Renal cortex interstitium (tissue), 11 donors: ENCODE measurements around the gene PTPRR. TPM values are rescaled to one million over a fixed set of nuclear protein-coding genes. Genes with fewer than 3 reads are reported as not detected.
A peak's percentile ranks its signal among the peaks of the same experiment; 100 is the strongest.
"Not testable (repeated sequence)": the region's sequence is repeated elsewhere in the genome, so short reads cannot be mapped to it uniquely, and the experiment has no call there.

Experiments used
- DNase-seq, 11 donors: peaks; one replicate each; pipeline ENCODE4 v3.0.0-alpha.2; 2013; ENCODE audit warnings: low read depth in 9 of 11, low spot score in 4 of 11; ENCODE audit errors: extremely low read depth in 1 of 11
- polyA plus RNA-seq, 3 donors: library from polyadenylated mRNA; unstranded; fragments of 120-200 nt; gene quantifications; one replicate each; pipeline ENCODE4 v1.2.1, GENCODE V29; 2013; ENCODE audit not compliant: insufficient read length in 3 of 3

The PTPRR gene
- polyA plus RNA-seq, 3 donors, result 0.64 to 0.87 (median 0.66) TPM

- DNase-seq, result no peak
These were observed 104.6 kb downstream of the PTPRR start for GRCh38 chr12:70815971-70816391.

DNA sequence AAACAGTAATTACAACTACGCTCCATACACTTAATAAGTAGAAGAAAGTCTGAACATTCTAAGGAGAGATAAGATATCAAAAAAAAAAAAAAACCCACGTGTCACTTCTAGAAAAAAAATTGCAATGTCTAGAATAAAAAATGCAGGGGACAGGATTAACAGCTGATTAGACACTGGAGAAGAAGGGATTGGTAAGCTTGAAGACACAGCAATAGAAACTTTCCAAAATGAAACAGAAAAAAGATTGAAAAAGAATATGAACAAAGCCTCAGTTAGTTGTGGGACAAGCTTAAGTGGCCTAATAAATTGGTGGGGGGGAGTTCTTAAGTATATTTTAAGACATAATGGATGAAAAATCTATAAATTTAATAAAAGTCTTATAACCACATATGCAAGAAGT lies 105.5 kb downstream of the PTPRR start:
- DNase-seq, result no peak

GRCh38 chr12:70813559-70813958 lies 107.0 kb downstream of the PTPRR start:
- DNase-seq, result no peak

GRCh38 chr12:70812136-70812535 lies 108.4 kb downstream of the PTPRR start:
- peak in 10 of 11 donors; percentile 4 to 70 (median 24) for DNase-seq

DNA sequence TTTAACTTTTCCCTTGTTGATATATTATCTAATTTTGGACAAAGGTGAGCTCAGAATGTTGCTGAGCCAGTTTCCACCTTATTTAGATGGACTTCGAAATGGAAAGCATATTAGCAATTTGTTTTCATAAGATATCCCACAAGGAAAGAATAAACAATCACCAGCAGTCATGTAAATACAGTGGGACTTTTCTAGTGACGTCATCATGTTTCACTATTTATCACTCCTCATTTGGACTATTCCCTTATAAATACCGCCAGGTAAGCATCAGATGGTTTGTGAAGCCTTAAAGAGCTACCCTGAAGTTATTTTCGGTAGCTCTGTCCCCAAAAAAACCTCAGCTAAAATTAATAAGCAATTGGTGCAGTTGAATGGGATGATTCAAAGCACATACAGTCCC lies 110.7 kb downstream of the PTPRR start:
- no peak for DNase-seq

GRCh38 chr12:70807993-70808392 lies 112.5 kb downstream of the PTPRR start:
- DNase-seq, result not testable (repeated sequence)

DNA sequence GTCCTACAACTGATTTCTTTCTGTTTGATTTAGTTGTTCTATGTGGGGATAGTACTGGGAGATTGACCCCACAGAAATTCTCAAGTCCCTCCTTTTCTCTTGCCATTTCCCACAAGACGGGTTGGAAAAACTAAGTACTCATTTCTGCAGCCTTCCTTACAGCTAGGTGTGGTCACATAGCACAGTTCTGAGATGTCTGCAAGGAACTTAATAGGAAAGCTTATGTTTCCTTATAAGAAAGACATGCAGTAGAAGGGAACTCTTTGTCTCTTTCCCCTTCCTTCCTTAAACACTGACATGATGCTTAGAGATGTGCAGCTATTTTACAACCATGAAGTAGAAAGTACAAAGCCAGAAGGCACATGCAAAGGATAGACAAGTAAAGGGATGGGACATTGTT lies 113.7 kb downstream of the PTPRR start:
- DNase-seq, result no peak

- DNase-seq, result no peak
These were observed 114.5 kb downstream of the PTPRR start for GRCh38 chr12:70806043-70806442.

- no peak for DNase-seq
These were observed 122.3 kb downstream of the PTPRR start for GRCh38 chr12:70798016-70798783.

DNA sequence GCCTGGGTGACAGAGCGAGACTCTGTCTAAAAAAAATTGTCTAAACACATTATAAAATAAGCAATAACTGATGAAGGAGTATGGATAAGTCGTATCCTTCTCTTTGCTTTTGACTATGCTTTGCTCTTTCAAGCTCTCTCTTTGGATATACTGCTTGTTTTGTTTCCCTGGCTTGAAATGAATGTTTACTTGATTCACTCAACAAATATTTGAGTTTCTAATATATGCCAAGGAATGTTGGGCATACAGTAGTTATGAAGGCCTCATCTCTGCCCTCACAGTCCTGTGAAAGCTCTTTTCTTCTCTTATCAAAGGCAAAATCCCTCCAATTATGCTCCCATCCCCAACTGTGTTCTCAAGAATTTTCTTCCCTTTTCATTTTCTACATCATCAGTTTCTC lies 123.5 kb downstream of the PTPRR start:
- no peak for DNase-seq

DNA sequence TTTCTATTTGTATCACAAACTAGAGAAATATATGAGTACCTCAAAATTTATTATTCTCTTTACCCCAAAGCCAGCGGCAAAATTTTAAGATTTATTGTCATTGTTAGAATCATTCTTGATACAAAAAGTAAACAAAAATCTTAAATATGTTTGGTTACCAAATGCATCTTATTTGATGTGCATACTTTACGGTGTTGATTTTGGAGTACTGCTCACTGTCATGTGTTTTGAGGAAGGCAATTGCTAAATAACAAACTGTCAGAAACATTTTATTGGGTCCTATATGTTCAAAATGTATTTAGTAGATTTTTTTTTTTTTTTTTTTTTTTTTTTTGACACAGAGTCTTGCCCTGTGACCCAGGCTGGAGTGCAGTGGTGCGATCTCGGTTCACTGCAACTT lies 124.9 kb downstream of the PTPRR start:
- DNase-seq, result no peak

DNA sequence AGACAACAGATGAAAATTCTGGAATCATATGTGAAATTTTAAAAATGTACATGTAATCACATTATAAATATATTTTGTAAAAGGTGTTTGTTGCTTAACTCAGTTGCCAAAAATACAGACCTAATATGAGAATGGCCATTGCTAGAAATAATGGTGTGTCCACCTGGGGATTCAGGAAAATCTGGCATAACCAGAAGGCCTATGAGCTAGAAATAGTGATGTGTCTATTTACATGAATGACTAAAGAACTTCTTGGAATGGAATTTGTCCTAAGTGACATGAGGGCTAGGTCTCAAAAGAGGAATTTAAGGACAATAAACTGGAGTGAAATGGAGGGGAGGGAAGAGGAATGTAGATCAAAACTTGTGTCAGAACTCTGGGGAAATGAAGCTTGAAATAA lies 126.4 kb downstream of the PTPRR start:
- DNase-seq, result no peak

GRCh38 chr12:70788774-70789173 lies 131.8 kb downstream of the PTPRR start:
- no peak for DNase-seq

DNA sequence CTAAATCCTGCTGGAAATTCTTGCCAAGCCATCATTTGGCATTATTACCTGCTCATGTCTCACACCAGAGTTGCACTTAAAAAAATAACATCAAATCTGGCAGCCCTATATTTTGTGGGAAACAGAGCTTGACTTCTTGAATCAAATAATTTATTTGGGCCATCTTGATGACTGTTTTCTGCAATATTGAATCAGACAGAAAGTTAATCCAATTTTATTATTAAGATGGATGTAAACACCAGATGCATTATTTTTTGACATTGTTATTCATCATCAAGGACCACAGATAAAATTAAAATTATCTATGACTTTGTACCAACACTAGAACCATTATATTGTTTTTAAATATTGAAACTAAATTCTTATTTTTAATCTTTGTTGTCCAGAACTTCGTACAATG lies 132.9 kb downstream of the PTPRR start:
- no peak for DNase-seq

- DNase-seq, result no peak
These were observed 134.6 kb downstream of the PTPRR start for GRCh38 chr12:70785896-70786295.

GRCh38 chr12:70784042-70784668 lies 136.4 kb downstream of the PTPRR start:
- DNase-seq, result no peak

DNA sequence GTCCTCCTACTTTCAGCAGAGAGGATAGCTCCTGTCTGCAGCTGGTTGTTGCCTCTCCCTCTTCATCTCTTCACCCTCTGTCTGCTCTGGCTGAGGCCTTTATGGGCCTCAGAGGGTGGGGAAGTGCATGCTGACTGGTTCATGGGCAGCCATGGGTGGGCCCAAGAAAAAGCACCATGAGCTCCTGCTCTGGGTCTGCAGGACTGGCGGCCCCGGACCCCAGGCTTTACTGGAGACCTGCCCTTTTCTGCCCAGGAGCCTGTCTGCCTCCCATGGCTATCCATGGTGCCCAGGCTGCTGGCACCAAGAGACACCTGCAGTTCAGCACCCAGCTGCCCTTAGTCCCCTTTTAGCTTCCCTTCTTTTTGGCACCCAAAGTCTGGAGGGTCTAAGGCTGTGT lies 137.1 kb downstream of the PTPRR start:
- DNase-seq, result no peak

GRCh38 chr12:70779250-70779649 lies 141.3 kb downstream of the PTPRR start:
- DNase-seq, result no peak

- DNase-seq, result no peak
These were observed 146.5 kb downstream of the PTPRR start for GRCh38 chr12:70774055-70774454.

DNA sequence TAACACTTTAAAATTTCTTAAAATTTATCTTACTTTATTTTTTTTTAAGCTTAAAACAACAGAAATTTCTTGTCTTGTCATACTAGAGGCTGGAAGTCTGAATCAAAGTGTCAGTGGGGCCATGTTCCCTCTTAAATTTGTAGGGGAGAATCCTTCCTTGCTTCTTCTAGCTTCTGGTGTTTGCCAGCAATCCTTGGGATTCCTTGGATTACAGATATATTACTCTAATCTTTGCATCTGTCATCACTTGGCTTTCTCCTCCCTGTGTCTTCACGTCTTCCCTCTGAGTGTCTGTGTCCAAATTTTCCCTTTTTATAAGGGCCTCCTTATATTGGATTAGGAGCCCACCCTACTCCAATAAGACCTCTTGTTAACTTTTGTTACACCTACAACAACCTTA lies 147.7 kb downstream of the PTPRR start:
- DNase-seq, result no peak

DNA sequence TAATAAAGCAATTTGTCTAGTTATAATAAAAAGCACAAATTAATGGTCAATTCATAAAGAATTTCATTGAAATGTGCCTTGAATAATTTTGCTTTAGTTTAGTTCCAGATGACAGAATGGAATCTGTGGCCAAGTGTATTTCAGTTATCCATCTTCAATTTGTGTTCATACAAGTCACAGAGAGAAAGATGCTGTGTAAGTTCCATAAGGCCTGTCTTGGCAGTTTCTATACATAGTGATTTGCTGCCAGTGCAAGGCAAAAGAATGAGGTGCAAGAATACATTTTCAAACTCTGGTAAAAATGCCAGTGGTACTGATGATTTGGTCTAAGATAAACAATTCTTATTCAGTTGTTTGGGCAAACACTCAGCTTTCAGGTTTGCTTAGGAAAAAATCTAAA lies 149.0 kb downstream of the PTPRR start:
- no peak for DNase-seq
